Colonic mucosa (tissue), 4 donors: ENCODE results near the gene PNLIPRP1. TPM values are rescaled to one million over a fixed set of nuclear protein-coding genes. Genes with fewer than 3 reads are reported as not detected.

Source experiments
- DNase-seq: peaks from one replicate; pipeline ENCODE4 v3.0.0-alpha.2; 2020
- H3K27ac ChIP-seq: fragments of 200-600 bp; one replicate; pipeline ENCODE4 v1.8.0; 2021
- H3K27me3 ChIP-seq: fragments of 200-600 bp; one replicate; pipeline ENCODE4 v1.8.0; 2021
- H3K36me3 ChIP-seq: fragments of 200-600 bp; one replicate; pipeline ENCODE4 v1.8.0; 2021
- H3K4me1 ChIP-seq: fragments of 200-600 bp; one replicate; pipeline ENCODE4 v1.8.0; 2021; ENCODE audit warnings: mild to moderate bottlenecking
- H3K4me3 ChIP-seq: fragments of 200-600 bp; one replicate; pipeline ENCODE4 v1.8.0; 2021
- H3K9ac ChIP-seq, 2 donors: one replicate each; pipeline ENCODE4 v1.7.0; 2013; ENCODE audit warnings: control low read depth in 2 of 2, low read depth in 2 of 2, low read length in 2 of 2
- H3K9me3 ChIP-seq: fragments of 200-600 bp; one replicate; pipeline ENCODE4 v1.8.0; 2021
- CTCF ChIP-seq: fragments of 200-600 bp; IDR thresholded peaks from one replicate; pipeline ENCODE4 v1.8.0; 2022; ENCODE audit warnings: antibody characterized with exemption, mild to moderate bottlenecking
- intact Hi-C: fragments of 100-400 bp; cut with DNase I; formaldehyde crosslinking; loops from one replicate; pipeline ENCODE4 v1.14.1; 2022
- total RNA-seq, 2 donors: library from RNA; stranded (reverse); fragmentation: NEBNext Ultra II Directional in 1 of 2; extraction: Animal tissue kit (Norgen Biotek cat#: 25700) in 1 of 2; gene quantifications; one replicate each; pipeline ENCODE4 v1.2.1, GENCODE V29; 2021
- donor health status: healthy.
- donor health status: DM: no; HTN: no; CAD: no.
- donor health status: DM: no; HTN: no; CAD: no.

Gene PNLIPRP1
- total RNA-seq, 2 donors from 2014 or later = 2.5 TPM; not detected in 1

DNA sequence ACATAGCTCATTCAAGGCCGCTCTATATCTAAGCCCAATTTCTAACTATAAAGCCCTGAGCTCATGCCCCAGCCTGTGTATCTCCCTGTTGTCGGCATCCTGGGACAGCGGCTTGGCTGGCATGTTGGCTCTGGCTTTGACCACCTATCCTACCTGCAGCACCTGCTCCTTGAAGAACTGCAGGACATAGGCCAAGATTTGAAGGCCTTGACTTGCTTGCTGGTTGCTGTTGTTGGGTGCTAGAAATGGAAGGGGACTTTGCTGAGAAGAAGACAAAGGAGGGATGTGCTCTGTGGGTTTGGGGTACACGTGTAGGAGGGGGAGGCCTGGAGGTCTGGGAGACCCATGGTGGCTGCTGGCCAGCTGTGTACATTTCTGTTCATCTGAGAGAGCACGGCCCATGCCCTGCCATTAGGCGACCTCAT, 41.1 kb downstream of the PNLIPRP1 start:
- no peak overlapping the region for H3K4me3 ChIP-seq
- no peak for TF ChIP-seq CTCF
- no peaks in the 10 kb centered on the region for H3K27me3 ChIP-seq
- no peak for DNase-seq
- H3K9ac ChIP-seq = no peak overlapping the region
- intact Hi-C loops = no loop called here
- H3K4me1 ChIP-seq = no peaks in the 10 kb centered on the region
- no peak overlapping the region for H3K27ac ChIP-seq
- no peaks in the 10 kb centered on the region for H3K36me3 ChIP-seq
- H3K9me3 ChIP-seq = no peaks in the 10 kb centered on the region

- no peak for DNase-seq
- Histone ChIP-seq H3K27me3 (no peaks in the 10 kb centered on the region), H3K27ac (no peak overlapping the region), H3K9me3 (no peaks in the 10 kb centered on the region), H3K4me3 (no peak overlapping the region), H3K36me3 (no peaks in the 10 kb centered on the region), H3K9ac (no peak overlapping the region), H3K4me1 (no peaks in the 10 kb centered on the region)
- TF ChIP-seq CTCF = no peak
- intact Hi-C loops = no loop called here
Measured at GRCh38 chr10:116632596-116633215, 41.9 kb downstream of the PNLIPRP1 start.

GRCh38 chr10:116633216-116633600, 42.4 kb downstream of the PNLIPRP1 start:
- DNase-seq = no peak
- H3K4me3 ChIP-seq = no peak overlapping the region
- no peak overlapping the region for H3K27ac ChIP-seq
- intact Hi-C loops = no loop called here
- H3K4me1 ChIP-seq = no peaks in the 10 kb centered on the region
- no peaks in the 10 kb centered on the region for H3K36me3 ChIP-seq
- H3K9me3 ChIP-seq = no peaks in the 10 kb centered on the region
- no peak for TF ChIP-seq CTCF
- no peaks in the 10 kb centered on the region for H3K27me3 ChIP-seq
- no peak overlapping the region for H3K9ac ChIP-seq

- no peaks in the 10 kb centered on the region for H3K36me3 ChIP-seq
- no peak overlapping the region for H3K9ac ChIP-seq
- H3K4me1 ChIP-seq = no peaks in the 10 kb centered on the region
- DNase-seq = no peak
- TF ChIP-seq CTCF = no peak
- H3K27me3 ChIP-seq = no peaks in the 10 kb centered on the region
- H3K9me3 ChIP-seq = no peaks in the 10 kb centered on the region
- H3K4me3 ChIP-seq = no peak overlapping the region
- no peak overlapping the region for H3K27ac ChIP-seq
- intact Hi-C loops = no loop called here
Measured at GRCh38 chr10:116634126-116634975, 43.6 kb downstream of the PNLIPRP1 start.

DNA sequence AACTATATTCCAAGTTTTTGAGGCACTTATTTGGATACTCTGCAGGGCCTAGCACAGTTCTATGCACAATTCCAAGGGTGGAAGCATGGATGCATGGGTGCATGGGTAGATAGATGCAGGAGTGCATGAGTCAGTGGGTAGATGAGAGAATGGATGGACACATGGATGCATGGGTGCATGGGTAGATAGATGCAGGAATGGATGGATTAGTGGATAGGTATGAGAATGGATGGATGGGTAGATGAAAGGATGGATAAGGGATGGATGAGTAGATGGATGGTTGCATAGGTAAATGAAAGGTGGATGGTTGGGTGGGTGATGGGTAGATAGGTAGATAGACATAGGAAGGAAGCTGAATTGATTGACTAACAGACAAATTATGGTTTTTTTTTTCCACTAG, 45.6 kb downstream of the PNLIPRP1 start:
- no peaks in the 10 kb centered on the region for H3K36me3 ChIP-seq
- H3K4me1 ChIP-seq = no peaks in the 10 kb centered on the region
- DNase-seq = no peak
- TF ChIP-seq CTCF = no peak
- H3K4me3 ChIP-seq = no peak overlapping the region
- no peaks in the 10 kb centered on the region for H3K27me3 ChIP-seq
- no peaks in the 10 kb centered on the region for H3K9me3 ChIP-seq
- intact Hi-C loops = no loop called here
- no peak overlapping the region for H3K27ac ChIP-seq
- no peak overlapping the region for H3K9ac ChIP-seq
